Upper lobe of left lung (tissue), 6 donors: ENCODE measurements around the gene NOS1AP. TPM values are rescaled to one million over a fixed set of nuclear protein-coding genes. Genes with fewer than 3 reads are reported as not detected.
A peak's percentile ranks its signal among the peaks of the same experiment; 100 is the strongest.

ENCODE experiments used
- ATAC-seq, 2 donors: fragments of 200-7000 bp; cut with Tn5 transposase; one replicate each; pipeline ENCODE4 v1.9.1; 2022; ENCODE audit warnings: mild to moderate bottlenecking in 2 of 2, moderate library complexity in 2 of 2; ENCODE audit not compliant: low FRiP score in 2 of 2
- DNase-seq, 2 donors: peaks; one replicate each; pipeline ENCODE4 v3.0.0-alpha.2; 2019 to 2020
- H3K27ac ChIP-seq, 4 donors: fragments of 200-600 bp; sonication (generic); one replicate each; pipeline ENCODE4 v1.5.1; 2016 to 2019
- H3K27me3 ChIP-seq, 4 donors: fragments of 200-600 bp; sonication (generic); one replicate each; pipeline ENCODE4 v1.5.1; 2017 to 2019
- H3K36me3 ChIP-seq, 4 donors: fragments of 200-600 bp; sonication (generic); one replicate each; pipeline ENCODE4 v1.5.1; 2016 to 2019
- H3K4me1 ChIP-seq, 4 donors: fragments of 200-600 bp; sonication (generic); one replicate each; pipeline ENCODE4 v1.5.1; 2018 to 2019
- H3K4me3 ChIP-seq, 4 donors: fragments of 200-600 bp; sonication (generic); one replicate each; pipeline ENCODE4 v1.5.1; 2017 to 2019; ENCODE audit warnings: mild to moderate bottlenecking in 2 of 4, moderate library complexity in 1 of 4
- H3K9me3 ChIP-seq, 4 donors: fragments of 200-600 bp; sonication (generic); one replicate each; pipeline ENCODE4 v1.5.1; 2018 to 2019
- CTCF ChIP-seq, 6 experiments: fragments of 450-650 bp in 4 of 6; fragments of 200-600 bp in 2 of 6; sonication (generic) in 2 of 6; IDR thresholded peaks; one replicate each; pipeline ENCODE4 v1.5.1; 2016 to 2019; ENCODE audit warnings: antibody characterized with exemption in 6 of 6
- EP300 ChIP-seq, 4 donors: sonication (generic); formaldehyde crosslinking; IDR thresholded peaks; one replicate each; pipeline ENCODE4 v1.5.1; 2017; ENCODE audit warnings: antibody characterized with exemption in 4 of 4, control low read depth in 2 of 4
- POLR2A ChIP-seq, 4 donors: fragments of 450-650 bp; IDR thresholded peaks; one replicate each; pipeline ENCODE4 v1.5.1; 2016 to 2017; ENCODE audit warnings: antibody characterized with exemption in 4 of 4, mild to moderate bottlenecking in 2 of 4
- POLR2AphosphoS5 ChIP-seq, 2 donors: sonication (generic); formaldehyde crosslinking; IDR thresholded peaks; one replicate each; pipeline ENCODE4 v1.5.1; 2017; ENCODE audit warnings: antibody characterized with exemption in 2 of 2
- WGBS, 2 donors: methylation state at CpG; one replicate each; pipeline ENCODE4 v1.1.5; 2017 to 2018; 5-methylcytosine and 5-hydroxymethylcytosine counted together
- total RNA-seq, 6 donors: library from RNA; depleted of rRNA in 4 of 6; stranded (reverse); fragments of >200 nt in 4 of 6; gene quantifications; one replicate each; pipeline versions ENCODE4 v1.1.0 to v1.2.1, GENCODE V29; 2016 to 2021
- donor health status: DM: no; HTN: no; CAD: no; lungs with moderate emphysema.
- donor health status: DM: no; HTN: yes; CAD: no; lungs with severe emphysema.

NOS1AP gene
- total RNA-seq, 6 donors from 2014 or later = 5.3 to 16.4 (median 6.5) TPM

GRCh38 chr1:162232034-162232711, 162.7 kb downstream of the NOS1AP start:
- no peak overlapping the region for H3K27ac ChIP-seq
- H3K9me3 ChIP-seq = no peaks in the 10 kb centered on the region
- peaks cover 1 to 14% (median 11%) of the 10 kb centered on the region in 4 donors for H3K4me1 ChIP-seq
- no peaks in the 10 kb centered on the region for H3K27me3 ChIP-seq
- no peak for DNase-seq
- H3K36me3 ChIP-seq = no peaks in the 10 kb centered on the region
- no peak for TF ChIP-seq EP300 (IDR thresholded peaks at IDR 0.05)
- no peak for TF ChIP-seq POLR2A (IDR thresholded peaks at IDR 0.05)
- no peak for TF ChIP-seq CTCF (IDR thresholded peaks at IDR 0.05)
- TF ChIP-seq POLR2AphosphoS5 (IDR thresholded peaks at IDR 0.05) = no peak
- 86% methylated on average over 3 of the region's 3 CpGs for WGBS, 2 donors
- ATAC-seq = no peak
- no peak overlapping the region for H3K4me3 ChIP-seq

GRCh38 chr1:162233066-162233465, 163.6 kb downstream of the NOS1AP start:
- no peaks in the 10 kb centered on the region for H3K9me3 ChIP-seq
- H3K27ac ChIP-seq = no peak overlapping the region
- WGBS, 2 donors = 100% methylated on average over 1 of the region's 1 CpG
- no peak overlapping the region for H3K4me3 ChIP-seq
- DNase-seq (no peak), ATAC-seq (no peak)
- H3K36me3 ChIP-seq = no peaks in the 10 kb centered on the region
- no peaks in the 10 kb centered on the region for H3K27me3 ChIP-seq
- TF ChIP-seq CTCF (IDR thresholded peaks at IDR 0.05) = no peak
- TF ChIP-seq POLR2A (IDR thresholded peaks at IDR 0.05) = no peak
- peaks cover 2 to 14% (median 11%) of the 10 kb centered on the region in 4 donors for H3K4me1 ChIP-seq

GRCh38 chr1:162233937-162234336, 164.4 kb downstream of the NOS1AP start:
- DNase-seq (no peak), ATAC-seq (no peak)
- H3K9me3 ChIP-seq = no peaks in the 10 kb centered on the region
- peaks cover 2 to 14% (median 11%) of the 10 kb centered on the region in 4 donors for H3K4me1 ChIP-seq
- H3K27ac ChIP-seq = no peak overlapping the region
- 100% methylated on average over 1 of the region's 1 CpG for WGBS, 2 donors
- H3K36me3 ChIP-seq = no peaks in the 10 kb centered on the region
- TF ChIP-seq POLR2A (IDR thresholded peaks at IDR 0.05) (no peak), CTCF (IDR thresholded peaks at IDR 0.05) (no peak), EP300 (IDR thresholded peaks at IDR 0.05) (no peak), POLR2AphosphoS5 (IDR thresholded peaks at IDR 0.05) (no peak)
- no peak overlapping the region for H3K4me3 ChIP-seq
- no peaks in the 10 kb centered on the region for H3K27me3 ChIP-seq

GRCh38 chr1:162234571-162234970, 165.1 kb downstream of the NOS1AP start:
- H3K4me3 ChIP-seq = no peak overlapping the region
- WGBS, 2 donors = 93 to 100% methylated on average over 2 of the region's 2 CpGs
- peaks cover 2 to 14% (median 11%) of the 10 kb centered on the region in 4 donors for H3K4me1 ChIP-seq
- H3K27me3 ChIP-seq = no peaks in the 10 kb centered on the region
- no peak for ATAC-seq
- H3K9me3 ChIP-seq = no peaks in the 10 kb centered on the region
- H3K27ac ChIP-seq = no peak overlapping the region
- no peak for DNase-seq
- TF ChIP-seq CTCF (IDR thresholded peaks at IDR 0.05) = no peak
- no peak for TF ChIP-seq POLR2AphosphoS5 (IDR thresholded peaks at IDR 0.05)
- TF ChIP-seq POLR2A (IDR thresholded peaks at IDR 0.05) = no peak
- no peak for TF ChIP-seq EP300 (IDR thresholded peaks at IDR 0.05)
- no peaks in the 10 kb centered on the region for H3K36me3 ChIP-seq

GRCh38 chr1:162235241-162235800, 165.8 kb downstream of the NOS1AP start:
- WGBS, 2 donors = 83 to 88% methylated on average over 5 to 7 of the region's 7 CpGs
- TF ChIP-seq CTCF (IDR thresholded peaks at IDR 0.05) = no peak
- no peak for TF ChIP-seq POLR2A (IDR thresholded peaks at IDR 0.05)
- peak; percentile 29 to 30 for TF ChIP-seq POLR2AphosphoS5 (IDR thresholded peaks at IDR 0.05)
- DNase-seq = peak in 1 of 2 donors; percentile 39
- Histone ChIP-seq H3K9me3 (no peaks in the 10 kb centered on the region), H3K36me3 (no peaks in the 10 kb centered on the region), H3K4me1 (peaks cover 2 to 6% (median 5%) of the 10 kb centered on the region in 4 donors), H3K4me3 (no peak overlapping the region), H3K27ac (no peak overlapping the region), H3K27me3 (no peaks in the 10 kb centered on the region)
- ATAC-seq = no peak
